Measurements from ENCODE around the gene NEK3.
"Not testable (repeated sequence)": the region's sequence is repeated elsewhere in the genome, so short reads cannot be mapped to it uniquely, and the experiment has no call there.

Gene NEK3

DNA sequence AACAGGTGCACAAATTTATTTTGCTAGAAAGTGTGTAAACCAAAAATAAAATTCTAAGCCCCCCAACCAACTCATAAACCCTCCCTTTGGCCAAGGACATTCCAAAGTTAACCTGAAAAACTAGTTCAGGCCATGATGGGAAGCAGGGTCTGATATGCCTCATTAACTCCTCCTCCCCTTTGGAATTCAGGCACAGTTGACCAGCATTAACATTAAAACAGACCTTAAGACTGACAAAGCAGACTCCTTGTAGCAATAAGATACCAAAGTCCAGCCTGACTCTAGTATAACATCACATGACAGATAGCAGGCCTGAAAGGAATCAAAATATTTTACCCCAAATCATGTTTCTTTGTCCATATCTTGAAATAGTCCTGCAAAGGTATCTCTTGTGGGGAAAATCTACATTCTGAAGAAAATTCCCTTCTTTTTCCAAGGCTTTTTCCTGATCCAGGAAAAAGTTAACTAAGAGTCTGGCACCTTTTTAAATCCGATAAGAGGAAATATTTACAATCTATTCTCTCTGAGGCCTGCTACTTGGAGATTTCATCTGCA, 50.2 kb downstream of the NEK3 start:
- no peak for DNase-seq

GRCh38 chr13:52105841-52106240, 53.6 kb downstream of the NEK3 start:
- DNase-seq: no peak

GRCh38 chr13:52104624-52105023, 54.8 kb downstream of the NEK3 start:
- DNase-seq: no peak

DNA sequence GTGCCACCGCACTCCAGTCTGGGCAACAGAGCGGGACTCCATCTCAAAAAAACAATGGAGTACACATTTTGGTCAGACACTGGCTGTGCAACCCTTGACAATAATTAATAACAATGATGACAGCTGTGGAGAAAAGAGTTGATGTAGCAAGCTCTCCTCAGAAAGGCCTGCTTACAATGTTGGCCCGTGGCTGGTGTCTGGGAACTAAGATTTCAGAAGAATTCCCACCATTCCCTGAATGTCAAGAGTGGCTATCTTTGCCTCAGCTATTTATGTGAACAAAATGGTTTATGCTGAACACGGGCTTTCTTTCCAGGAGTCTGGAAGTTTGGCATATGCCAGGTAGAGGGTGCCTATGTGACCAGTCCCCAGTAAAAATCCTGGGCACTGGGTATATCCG, 56.0 kb downstream of the NEK3 start:
- no peak for DNase-seq

- not testable (repeated sequence) for DNase-seq
Measured at GRCh38 chr13:52102423-52102822, 57.0 kb downstream of the NEK3 start.

DNA sequence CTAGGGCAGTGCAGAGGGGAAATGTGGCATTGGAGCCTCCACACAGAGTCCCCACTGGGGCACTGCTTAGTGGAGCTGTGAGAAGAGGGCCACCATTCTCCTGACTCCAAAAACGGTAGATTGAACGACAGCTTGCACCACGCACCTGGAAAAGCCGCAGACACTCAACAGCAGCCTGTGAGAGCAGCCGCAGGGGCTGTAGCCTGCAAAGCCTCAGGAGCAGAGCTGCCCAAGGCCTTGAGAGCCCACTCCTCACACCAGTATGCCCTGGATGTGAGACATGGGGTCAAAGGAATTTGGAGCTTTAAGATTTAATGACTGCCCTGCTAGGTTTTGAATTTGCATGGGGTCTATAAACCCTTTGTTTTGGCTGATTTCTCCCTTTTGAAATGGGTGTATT, 62.2 kb downstream of the NEK3 start:
- no peak for DNase-seq

GRCh38 chr13:52096748-52097147, 62.6 kb downstream of the NEK3 start:
- no peak for DNase-seq

GRCh38 chr13:52096062-52096461, 63.3 kb downstream of the NEK3 start:
- no peak for DNase-seq

DNA sequence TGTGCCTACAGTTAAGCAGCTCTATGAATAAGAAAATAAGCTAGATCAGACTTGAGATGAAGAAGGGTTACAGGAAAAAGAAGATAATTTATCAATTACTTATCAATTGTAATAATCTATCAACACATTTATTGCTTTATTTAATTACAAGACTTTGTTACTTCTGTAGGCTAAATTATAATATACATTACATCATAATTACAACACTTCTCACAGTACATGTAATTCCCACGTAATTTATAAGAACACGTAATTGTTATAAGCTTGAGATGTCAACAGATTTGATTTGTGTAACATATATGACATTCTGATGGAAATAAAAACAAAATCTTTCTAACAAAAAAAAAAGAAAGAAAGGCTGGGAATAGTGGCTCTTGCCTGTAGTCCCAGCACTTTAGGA, 67.3 kb downstream of the NEK3 start:
- no peak for DNase-seq

DNA sequence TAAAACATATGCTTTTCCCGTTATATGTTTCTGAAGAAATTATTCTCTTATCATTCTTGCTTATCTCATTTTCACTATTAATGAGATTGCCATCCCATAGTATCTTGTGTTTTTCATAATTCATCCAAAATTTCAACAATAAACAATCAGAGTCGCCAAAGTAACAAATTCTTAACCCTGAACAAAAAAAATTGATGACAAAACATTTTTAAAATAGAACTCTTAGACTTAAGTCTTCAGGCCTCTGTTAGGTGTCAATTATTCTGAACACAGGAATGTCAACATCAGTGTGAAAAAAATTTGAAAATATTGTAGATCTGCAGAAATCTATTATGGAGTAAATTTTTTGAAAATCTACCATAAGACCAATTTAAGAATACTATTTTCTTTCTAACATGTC, 67.9 kb downstream of the NEK3 start:
- DNase-seq: no peak

GRCh38 chr13:52085421-52085820, 74.0 kb downstream of the NEK3 start:
- DNase-seq: no peak

DNA sequence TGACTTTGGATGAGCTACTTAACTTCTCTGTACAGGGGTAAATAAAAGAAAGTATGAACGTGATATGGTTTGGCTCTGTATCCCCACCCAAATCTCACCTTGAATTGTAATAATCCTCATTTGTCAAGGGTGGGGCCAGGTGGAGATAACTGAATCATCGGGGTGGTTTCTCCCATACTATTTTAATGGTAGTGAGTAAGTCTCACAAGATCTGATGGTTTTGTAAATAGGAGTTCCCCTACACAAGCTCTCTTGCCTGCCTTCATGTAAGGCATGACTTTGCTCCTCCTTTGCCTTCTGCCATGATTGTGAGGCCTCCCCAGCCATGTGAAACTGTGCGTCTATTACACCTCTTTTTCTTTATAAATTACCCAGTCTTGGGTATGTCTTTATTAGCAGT, 74.4 kb downstream of the NEK3 start:
- not testable (repeated sequence) for DNase-seq

Data from hematopoietic multipotent progenitor cell treated with erythropoietin and hydrocortisone succinate and interleukin-3 and kit ligand, for 8 days (in vitro differentiated cells).